Esophagus muscularis mucosa (tissue), 4 donors: ENCODE results near the gene POLD1.

Experiments
- CTCF ChIP-seq, 3 experiments: fragments of 200-600 bp in 2 of 3; fragments of 450-650 bp in 1 of 3; sonication (generic) in 2 of 3; IDR thresholded peaks; one replicate each; pipeline ENCODE4 v1.5.1; 2017 to 2019; ENCODE audit warnings: antibody characterized with exemption in 3 of 3, mild to moderate bottlenecking in 2 of 3, moderate library complexity in 1 of 3
- EP300 ChIP-seq: sonication (generic); formaldehyde crosslinking; IDR thresholded peaks from one replicate; pipeline ENCODE4 v1.6.1; 2017; ENCODE audit warnings: antibody characterized with exemption
- POLR2A ChIP-seq: fragments of 450-650 bp; IDR thresholded peaks from one replicate; pipeline ENCODE4 v1.6.1; 2017; ENCODE audit warnings: antibody characterized with exemption, moderate library complexity, mild to moderate bottlenecking, low read depth
- POLR2AphosphoS5 ChIP-seq, 2 donors: sonication (generic); formaldehyde crosslinking; IDR thresholded peaks; one replicate each; pipeline ENCODE4 v1.6.1; 2017; ENCODE audit warnings: antibody characterized with exemption in 2 of 2

GRCh38 chr19:50399368-50399745 is 15.2 kb downstream of the POLD1 start:
- no peak for TF ChIP-seq EP300
- no peak for TF ChIP-seq CTCF (IDR thresholded peaks at IDR 0.05)
- TF ChIP-seq POLR2A: no peak
- TF ChIP-seq POLR2AphosphoS5 (IDR thresholded peaks at IDR 0.05): no peak
